SKM-1 treated with dmso at 0.1 percent for 144 hours (cell line): ENCODE data around the gene AIP.
A peak's percentile ranks its signal among the peaks of the same experiment; 100 is the strongest.

Source experiments
- DNase-seq: peaks from one replicate; lab custom pipeline; 2025; ENCODE audit not compliant: unreplicated experiment; lab: John Stamatoyannopoulos, UW

The AIP gene

GRCh38 chr11:67492801-67493547 lies 10.1 kb downstream of the AIP start:
- no peak for DNase-seq

- no peak for DNase-seq
Observed at GRCh38 chr11:67493548-67494370, 10.9 kb downstream of the AIP start.

GRCh38 chr11:67494371-67495233 lies 11.8 kb downstream of the AIP start:
- no peak for DNase-seq

DNA sequence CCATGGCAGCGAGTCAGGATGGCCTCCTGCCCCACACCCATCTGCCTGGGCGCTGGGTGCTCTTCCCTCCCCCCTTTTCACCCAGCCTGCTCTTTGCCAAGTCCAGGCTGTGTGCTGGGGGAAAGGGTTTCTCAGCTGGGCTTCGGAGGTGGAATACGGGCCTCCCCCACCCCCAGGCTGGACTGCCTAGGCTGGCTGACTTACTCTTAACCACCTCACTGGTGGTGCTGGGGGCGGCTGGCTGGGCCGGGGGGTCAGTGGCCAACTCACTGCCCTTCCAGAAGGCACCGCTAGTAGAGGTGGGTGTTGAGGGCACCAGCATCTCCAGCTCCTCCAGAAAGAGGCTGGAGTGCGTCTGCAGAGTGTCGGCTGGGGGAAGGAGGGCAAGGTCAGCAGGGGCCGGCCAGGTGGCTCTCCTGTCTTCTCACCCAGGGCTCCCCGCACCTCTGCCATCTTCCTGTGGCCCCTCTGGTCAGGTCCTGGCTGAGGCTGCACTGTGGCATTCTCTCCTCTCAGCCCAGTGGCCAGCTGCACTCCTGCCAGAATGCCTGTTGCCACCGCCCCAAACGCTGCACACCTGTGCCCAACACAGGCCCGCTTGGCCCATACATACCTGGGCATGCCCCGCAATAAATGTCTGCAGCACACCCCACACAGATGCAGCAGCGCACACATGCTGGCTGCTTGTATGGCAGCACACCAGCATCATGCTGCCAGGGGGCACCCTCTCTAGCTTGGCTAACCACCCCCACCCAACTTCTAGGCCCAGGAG lies 12.6 kb downstream of the AIP start:
- no peak for DNase-seq

DNA sequence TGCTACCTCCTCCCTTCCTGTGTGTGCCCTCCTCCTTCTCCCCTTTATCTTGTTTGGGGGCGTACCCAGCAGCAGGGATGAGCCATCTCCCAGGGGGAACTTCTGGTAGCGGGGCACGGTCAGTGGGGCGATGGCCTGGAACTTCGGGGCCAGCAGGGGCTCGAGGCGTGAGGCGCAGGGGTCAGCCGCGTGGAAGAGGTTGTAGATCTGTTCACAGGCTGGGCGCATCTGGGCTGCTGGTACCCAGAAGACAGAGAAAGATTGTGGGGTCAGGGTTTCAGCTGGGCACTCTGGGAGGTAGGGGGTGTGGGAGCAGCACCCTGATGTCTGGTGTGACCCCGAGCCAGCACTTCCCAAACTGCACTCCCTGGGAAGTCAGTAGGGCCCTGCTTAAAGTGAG lies 13.3 kb downstream of the AIP start:
- DNase-seq = no peak

GRCh38 chr11:67497656-67498291 lies 14.9 kb downstream of the AIP start:
- DNase-seq = no peak

GRCh38 chr11:67498544-67498972 lies 15.7 kb downstream of the AIP start:
- DNase-seq = no peak

- DNase-seq = no peak
Observed at GRCh38 chr11:67499808-67500483, 17.1 kb downstream of the AIP start.

DNA sequence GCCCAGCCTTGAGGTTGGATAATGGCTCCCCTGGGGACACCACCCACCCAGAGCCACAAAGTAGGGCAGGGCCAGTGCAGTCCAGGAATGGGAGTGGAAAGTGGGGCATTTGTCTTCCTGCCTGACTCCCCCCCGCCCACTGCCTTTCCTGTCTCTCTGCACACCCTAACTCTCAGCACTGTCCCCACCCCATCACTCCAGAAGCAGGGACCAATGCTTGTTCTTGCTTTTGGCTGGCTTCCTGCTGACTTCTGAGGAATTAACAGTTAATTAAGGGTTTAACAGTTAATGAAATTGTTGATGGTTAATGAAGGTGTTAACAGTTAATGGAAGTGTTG lies 17.6 kb downstream of the AIP start:
- DNase-seq = no peak

GRCh38 chr11:67500831-67501715 lies 18.2 kb downstream of the AIP start:
- peak; percentile 81 for DNase-seq

DNA sequence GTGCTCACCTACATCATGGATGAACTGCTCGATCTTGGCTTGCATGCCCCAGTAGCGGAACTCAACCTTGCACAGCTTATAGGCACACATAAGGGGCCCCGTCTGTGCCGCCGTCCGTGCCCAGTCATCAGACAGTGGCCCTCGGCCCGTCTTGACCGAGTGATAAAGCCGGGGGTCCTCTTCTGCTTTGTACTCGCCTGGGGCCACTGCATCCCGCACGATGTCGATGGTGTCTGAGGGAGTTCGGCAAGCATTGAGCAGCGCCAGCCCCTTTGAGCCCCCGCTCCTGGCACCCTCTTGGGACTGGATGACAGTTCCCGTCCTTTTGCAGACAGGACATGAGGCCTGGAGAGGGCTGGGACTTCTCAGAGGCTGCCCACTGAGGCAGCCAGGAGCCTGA lies 19.0 kb downstream of the AIP start:
- DNase-seq = no peak

- no peak for DNase-seq
Observed at GRCh38 chr11:67502328-67502979, 19.6 kb downstream of the AIP start.

- no peak for DNase-seq
Observed at GRCh38 chr11:67503119-67504004, 20.5 kb downstream of the AIP start.

DNA sequence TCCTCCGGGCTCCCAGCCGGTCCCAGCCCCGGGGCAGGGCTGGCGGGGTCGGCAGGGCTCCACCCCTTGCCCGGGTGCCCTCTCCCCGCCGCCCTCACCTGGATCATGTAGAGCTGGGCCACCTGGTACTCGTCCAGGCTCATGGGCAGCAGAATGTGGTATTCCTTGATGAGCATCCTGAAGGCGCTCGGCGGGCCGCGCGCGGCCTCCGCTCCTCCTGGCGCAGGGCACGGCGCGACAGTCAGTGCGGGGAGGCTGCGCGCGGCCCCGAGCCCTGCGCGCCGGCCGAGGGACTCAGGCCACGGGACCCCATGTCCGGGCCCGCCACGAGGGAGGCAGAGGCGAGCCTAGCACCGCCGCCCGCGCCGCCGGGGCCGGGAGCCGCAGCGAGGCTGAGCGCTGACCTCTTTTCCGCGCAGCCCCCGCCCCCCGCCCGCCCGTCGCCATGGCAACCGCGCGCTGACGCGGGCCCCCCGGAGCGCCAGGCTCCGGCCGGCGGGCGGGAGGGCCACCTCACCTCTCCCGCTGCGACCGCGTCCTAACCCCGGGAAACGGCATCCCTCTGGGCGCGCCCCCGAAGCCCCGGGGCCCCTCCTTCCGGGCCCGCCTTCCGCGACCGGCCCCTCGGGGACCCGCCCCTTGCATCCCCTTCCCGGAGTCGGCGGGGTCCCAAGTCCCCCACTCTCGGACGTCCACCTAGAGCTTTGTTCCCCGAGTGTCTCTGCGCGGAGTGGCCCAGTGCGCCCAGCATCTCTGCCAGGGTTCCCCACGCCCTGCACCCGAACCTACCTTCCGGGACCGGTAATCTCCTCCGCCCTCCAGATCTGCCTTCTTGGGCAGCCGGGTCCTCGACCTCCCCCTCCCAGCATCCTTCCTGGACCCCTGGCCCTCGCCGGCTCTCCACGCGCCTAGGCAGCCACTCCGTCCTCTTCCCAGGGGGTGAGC lies 21.5 kb downstream of the AIP start:
- no peak for DNase-seq

- peak; percentile 65 for DNase-seq
Observed at GRCh38 chr11:67504950-67505581, 22.2 kb downstream of the AIP start, which contains the start of gene PITPNM1. TSS of gene PITPNM1 (minus strand) at chr11:67505363. CDS start at chr11:67504180, 1,183 bp downstream.
